HG02852 (cell line): ENCODE data around the gene IPO7.
"Not testable (repeated sequence)": the region's sequence is repeated elsewhere in the genome, so short reads cannot be mapped to it uniquely, and the experiment has no call there.

Experiments
- ATAC-seq: cut with Tn5 transposase; IDR thresholded peaks from one replicate; pipeline ENCODE4 v1.9.1; 2021; ENCODE audit warnings: mild to moderate bottlenecking, moderate library complexity; ENCODE audit not compliant: unreplicated experiment

IPO7 gene

DNA sequence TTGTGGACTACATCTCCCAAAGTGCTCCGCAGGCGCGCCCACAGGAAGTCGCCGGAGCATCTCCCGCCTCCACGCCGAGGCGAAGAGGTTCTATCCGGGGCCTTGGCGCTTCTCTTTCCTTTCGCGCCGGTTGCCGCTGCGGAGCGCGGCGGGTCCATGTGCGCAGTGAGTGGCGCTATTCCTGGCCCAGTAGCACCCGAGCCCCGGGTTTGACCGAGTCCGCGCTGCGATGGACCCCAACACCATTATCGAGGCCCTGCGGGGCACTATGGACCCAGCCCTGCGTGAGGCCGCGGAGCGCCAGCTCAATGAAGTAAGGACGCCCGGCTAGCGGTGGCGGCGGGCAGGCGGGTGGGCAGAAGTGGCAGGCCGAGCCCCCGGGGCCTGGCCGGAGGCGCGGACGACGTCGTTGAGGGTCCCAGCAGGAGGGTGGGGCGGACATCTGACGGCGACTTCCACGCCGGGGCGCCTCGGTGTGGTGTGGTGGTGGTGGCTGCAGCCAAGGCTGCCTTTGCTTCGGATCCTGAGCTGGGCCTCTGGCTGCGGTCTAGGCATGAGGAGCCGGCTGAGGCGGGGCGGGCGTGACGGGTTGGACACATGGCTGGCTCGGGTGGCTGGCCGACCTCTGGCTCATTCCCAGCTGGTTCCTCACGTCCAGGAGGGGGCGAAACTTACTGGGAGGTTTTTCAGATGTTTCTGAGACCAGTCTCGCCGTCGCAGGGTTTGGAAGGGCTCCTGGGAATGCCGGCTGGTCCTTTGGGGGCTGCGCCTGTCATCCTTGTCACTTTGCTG lies at the start of gene IPO7:
Gene IPO7, plus strand, starts transcription at position 118 of the 792 bp plus-strand sequence. Its CDS starts 112 bp downstream, at position 230.
- peak; percentile 91 for ATAC-seq

DNA sequence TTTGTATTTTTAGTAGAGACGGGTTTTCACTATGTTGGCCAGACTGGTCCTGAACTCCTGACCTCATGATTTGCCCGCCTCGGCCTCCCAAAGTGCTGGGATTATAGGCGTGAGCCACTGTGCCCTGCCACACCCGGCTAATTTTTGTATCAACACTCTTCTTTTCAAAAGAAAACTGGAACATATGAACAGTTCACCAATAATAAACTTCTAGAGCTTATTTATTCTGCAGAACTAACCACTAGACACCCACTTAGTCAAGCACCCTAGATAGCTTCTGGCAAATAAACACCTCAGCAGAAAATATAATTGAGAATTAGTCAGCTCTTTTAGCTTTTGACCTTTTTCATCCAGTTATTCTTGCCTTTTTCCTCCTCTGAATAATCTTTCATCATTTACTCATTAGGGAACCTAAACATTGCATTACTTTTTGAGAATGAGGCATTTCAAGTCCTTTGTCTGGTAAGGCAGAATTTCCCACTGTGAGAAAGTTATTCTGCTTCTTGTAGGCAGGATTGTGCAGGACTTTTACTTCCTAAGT lies 42.7 kb upstream of the IPO7 start:
- ATAC-seq, result no peak

DNA sequence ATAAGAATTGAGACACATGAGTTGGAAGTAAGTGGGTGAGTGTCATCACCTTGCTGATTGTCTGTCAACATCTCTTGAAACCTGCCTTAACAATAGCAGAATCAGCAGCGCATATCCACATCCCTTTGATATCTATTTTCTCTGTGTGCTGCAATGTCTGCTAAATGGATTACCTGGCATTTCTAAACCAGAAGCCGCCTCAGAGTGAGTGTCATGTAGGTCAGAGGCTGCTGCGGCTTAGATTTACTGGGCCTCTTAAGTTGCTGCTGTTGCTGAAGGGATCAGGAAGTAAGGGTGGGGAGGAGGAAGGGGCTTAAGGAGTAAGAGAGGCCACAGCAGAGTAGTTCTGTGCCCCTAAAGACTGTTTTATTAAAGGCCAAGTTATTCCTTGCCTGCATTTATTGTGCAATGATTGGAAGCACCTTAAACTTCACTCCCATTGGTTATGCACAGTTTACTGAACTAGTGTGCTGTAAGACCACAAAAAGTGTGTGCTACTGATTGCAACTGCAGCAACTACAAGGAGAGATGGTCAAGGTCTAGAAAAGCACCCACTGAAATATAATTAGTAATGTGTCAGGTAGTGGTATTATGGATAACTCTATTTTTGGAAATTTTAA lies 40.3 kb upstream of the IPO7 start:
- no peak for ATAC-seq

DNA sequence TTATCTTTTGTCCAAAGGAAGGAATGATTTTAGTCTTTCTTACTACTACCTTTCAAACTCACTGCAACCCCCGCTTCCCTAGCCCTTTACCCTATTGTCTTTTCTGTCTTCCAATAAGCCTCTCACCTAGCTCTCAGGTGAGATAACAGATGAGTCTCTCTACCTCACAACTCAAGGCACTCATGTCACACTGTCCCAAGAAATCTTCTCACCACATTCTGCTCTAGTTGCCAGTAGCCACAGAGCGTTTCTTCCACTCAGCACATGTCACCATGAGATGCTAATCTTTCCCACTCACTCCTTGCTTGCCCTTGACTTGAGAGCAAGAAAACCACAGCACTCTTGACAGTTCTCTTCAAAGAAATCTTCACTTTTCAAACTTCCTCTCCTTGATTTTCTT lies 37.4 kb upstream of the IPO7 start:
- no peak for ATAC-seq

DNA sequence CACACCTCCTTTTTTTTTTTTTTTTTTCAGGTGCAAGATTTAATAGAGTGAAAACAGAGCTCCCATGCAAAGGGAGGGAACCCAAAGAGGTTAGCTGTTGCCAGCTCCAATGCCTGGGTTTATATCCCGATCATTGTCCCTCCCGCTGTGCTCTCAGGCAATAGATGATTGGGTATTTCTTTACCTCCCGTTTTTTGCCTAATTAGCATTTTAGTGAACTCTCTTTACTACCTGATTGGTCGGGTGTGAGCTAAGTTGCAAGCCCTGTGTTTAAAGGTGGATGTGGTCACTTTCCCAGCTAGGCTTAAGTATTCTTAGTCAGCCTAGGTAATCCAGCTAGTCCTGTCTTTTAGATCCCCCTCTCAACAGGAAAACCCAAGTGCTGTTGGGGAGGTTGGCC lies 36.7 kb upstream of the IPO7 start:
- ATAC-seq, result not testable (repeated sequence)

DNA sequence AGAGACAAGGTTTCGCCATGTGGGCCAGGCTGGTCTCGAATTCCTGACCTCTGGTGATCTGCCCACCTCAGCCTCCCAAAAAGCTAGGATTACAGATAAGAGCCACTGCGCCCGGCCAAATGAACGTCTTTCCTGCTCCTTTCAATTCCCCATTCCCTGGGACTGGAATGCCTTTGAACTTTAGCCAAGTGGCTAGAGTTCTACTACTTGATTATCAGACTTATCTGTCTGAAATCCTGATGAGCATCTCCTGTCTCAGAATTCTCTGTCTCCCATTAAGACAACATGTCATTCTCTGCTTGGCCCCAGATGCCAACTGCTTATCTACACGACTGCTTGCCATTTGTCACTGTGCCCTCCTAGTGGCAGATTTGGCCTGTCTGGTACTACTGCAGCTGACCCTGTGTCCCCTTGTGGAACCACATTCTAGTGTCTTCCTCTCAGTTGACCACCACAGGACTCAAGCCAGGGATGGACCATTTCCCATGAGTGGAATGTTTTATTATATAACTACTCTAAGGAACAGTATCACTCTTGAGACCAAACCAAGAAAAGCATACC lies 33.1 kb upstream of the IPO7 start:
- no peak for ATAC-seq

DNA sequence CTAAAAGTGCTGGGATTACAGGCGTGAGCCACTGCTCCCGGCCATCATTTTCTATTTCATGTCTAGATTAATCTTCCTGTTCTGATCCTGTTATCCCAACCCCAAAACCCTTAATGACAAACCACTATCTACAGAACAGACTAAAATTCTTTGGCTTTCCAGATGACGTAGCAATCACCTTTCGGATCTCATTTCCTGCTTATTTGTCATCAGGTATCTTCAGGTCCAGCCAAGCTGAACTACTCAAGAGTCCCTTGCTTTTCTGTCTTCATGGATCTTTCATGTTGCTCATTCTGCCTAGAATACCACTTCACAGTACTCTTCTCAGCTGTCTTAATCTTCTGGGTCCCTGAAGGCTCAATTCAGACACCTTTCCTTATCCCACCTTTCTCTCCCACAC lies 27.4 kb upstream of the IPO7 start:
- ATAC-seq, result no peak

DNA sequence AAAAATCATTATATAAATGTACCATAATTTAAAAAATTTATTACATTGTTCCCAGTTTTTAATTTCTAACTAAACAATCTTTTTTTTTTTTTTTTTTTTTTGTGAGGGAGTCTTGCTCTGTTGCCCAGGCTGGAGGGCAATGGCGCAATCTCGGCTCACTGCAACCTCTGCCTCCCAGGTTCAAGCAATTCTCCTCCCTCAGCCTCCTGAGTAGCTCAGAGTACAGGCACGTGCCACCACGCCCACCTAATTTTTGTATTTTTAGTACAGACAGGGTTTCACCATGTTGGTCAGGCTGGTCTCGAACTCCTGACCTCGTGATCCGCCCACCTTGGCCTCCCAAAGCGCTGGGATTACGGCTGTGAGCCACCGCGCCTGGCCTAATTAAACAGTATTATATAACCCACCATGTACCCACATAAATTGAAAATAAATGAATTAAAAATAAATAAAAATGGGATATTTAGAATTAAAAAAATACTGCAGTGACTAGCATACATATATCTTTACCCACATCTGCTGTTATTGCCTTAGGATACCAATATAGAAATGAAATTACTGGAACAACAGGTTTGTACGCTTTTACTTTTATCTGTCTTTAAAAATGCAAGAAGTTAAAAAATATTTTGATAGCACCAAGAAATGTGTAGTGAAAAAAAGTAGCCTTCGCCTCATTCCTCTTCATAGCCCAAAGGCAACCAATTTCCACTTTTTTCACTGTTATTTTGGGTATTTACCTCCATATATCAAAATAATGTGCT lies 23.4 kb upstream of the IPO7 start:
- not testable (repeated sequence) for ATAC-seq

DNA sequence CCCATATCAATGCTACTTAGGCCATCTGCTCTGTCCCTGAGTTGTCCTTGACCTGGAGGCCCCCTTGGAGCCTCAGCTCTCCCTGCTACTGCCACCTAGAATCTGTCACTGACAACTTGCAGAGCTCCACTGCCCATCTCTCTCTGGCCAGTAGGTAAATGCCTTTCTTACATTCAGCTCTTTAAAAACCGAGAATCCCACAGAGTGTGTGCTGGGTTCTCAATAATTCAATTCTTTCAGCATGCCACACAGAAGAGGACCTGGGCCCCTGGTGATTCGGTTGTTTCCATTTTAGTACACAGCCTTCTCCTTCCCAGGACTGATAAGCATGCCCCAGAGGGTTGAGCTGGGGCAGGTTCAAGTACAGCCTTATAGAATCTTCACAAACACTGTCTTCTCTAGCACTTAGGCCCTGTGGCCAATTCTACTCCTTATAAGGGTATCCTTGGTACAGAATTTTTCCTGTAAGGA lies 22.0 kb upstream of the IPO7 start:
- ATAC-seq, result no peak

DNA sequence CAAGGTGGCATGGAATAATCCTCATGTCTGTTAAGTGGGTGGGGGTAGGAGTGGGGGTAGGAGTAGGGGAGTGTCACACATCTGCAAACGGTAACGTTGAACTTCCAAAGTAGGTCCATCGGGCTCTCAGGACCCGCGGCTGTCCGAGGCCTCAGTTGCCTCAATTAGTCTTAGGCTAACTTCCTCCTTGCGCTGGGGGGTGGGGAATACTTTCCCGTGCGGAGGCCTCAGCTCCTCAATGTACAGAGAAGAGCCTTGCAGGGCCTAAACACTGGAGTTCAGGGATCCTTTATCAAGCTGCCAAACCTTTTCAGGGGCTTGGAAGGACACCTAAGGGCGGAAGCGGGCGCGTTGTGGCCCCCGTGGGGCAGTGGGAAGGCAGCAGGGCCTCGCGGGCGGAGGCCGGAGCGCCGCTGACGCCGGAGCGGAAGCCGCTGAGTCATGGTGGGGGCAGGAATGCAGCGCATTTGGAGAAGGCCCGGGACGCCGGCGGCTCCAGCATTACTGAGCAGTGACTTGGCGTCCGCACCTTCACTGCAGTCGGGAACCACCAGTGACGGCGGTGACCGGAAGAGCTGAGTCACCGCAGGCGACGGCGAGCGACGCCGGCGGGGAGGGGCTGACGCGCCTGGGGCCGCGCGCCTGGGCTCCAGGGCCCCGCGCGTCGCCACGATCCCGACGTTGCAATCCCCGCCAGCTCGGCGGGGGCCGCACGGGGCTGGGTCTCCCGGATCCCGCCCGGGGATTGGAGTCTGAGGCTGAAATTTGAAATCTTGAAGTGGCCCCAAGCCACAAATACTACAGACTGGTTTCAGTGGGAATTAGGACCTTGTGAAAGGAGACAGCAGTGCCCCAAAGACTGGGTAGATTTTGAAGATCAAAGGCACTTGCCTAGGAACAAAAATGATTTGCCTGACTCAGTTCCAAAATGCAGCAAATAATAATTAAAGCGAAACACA lies 20.2 kb upstream of the IPO7 start:
- ATAC-seq, result peak; percentile 96

DNA sequence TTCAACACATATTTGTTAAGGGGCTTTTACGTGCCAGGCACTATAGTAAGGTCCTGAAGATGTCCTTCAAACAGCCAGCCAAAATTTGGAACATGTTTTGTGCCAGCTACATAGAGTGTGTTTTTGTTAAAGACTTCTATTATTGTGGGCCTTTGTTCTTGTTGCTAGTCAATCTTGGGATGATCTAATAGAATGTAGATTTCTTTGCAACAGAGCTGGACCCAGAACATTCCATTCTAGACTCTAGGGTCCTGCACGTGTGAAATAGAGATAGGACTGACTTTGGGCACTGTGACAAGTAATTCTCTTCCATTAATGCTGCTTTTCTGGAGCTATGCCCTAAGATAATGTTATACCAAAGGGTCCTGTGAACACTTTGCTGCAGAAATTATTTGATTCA lies 16.9 kb upstream of the IPO7 start:
- no peak for ATAC-seq

DNA sequence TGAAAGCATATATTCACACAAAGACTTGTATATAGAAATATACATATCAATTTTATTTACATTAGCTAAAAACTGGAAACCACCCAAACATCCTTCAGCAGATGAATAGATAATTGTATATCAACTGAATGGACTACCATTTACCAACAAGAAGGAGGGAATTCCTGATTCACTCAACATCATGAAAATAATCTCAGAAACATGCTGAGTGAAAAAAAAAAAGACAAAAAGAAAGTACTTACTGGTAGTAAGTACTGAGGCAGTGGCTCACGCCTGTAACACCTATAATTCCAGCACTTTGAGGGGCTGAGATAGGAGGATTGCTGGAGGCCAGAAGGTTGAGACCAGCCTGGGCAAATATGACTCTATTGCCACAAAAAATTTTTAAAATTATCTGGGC lies 7.4 kb upstream of the IPO7 start:
- ATAC-seq, result no peak

DNA sequence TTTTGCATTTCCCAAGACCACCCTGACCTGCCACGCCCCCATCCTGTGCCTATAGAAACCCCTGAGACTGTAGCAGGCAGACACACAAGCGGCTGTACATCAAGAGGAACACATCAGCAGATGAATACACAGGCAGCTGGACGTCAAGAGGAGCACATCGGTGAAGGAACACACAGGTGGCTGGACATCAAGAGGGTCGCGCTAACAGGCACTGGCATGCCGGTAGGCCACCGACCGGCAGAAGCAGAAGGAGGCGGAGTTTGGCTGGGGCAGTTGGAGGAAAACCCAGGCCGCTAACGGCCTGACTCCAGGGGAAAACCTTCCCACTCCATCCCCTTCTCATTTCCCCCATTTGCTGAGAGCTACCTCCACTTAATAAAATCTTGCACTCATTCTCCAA lies 5.4 kb upstream of the IPO7 start:
- ATAC-seq, result no peak

DNA sequence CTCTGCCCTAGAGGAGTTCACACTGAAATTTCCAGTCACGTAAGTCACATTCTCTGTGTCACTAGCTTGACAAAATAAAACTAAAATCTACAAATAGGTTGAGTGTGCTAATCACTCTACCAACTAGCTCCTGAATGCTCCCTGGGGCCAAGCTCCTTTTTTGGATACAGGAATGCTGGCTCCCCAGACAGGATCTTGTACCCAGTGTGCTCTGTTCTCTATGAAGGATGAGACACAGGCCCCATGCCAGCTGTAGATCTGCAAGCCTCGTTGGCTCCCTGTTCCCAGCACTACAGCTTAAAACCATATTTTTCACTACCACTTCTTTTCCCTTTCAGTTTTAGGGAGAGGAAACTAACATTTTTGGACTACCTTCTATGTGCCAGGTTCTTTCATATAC lies 3.7 kb upstream of the IPO7 start:
- no peak for ATAC-seq

DNA sequence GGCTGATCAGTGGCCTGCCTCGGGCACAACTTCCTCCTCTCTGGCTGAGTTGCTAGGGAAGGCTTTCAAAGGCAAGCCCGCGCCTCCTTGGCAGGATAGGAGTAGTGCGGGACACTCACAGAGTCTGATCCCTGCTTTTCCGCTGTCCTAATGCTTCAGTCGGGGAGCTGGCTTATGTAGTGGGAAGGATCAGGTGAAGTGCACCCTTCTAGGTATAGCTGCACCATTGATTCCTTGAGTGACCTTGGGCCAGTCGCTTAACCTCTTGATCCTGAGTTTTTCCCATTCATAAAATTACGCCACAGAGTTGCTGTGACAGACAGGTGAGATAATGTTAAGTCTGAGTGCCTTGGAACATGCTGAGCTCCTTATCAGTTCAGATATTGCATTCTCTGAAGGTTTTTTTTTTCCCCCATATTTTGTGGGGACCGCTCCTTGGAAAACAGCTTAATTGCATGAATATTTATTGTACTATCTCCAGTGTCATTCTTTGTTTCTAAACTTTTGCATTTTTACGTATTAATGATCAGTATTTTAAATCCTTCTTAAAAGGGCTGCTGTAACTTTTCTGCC lies 961 bp downstream of the IPO7 start:
- ATAC-seq, result no peak

DNA sequence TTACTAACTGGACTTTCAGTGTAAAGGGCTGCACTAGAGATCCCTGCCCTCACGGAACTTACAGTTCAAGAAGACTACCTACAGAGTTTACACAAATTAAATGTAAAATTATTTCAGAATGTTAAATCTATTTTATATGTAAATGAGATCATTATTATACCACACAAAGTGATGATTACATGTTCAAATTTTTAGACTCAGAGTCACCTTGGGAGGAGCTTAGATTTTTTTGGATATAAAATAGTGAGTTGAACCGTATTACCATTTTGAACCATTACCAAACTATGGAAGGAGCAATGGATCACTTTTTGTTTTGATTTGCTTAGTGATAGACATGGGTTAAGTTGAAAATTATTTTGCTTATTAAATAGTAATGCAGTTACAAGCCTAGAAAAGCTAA lies 1.6 kb downstream of the IPO7 start:
- ATAC-seq, result no peak

DNA sequence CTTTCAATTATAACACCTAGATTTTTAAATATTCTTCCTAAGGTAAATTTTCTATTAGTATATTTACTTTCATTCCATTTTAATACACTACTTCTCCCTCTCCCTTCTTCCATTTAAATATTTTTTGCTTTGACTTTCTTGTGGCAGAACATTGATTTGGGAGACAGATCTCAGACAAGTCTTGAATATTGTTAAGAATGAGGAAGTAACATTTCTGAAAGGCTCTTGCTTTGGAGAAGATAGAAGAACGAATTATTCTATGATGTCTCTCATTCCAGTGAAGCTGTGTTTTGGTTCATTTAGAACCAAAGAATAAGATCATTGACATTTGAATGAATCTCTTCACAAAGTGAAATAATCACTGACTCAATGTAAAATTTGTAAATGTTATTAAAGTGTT lies 2.4 kb downstream of the IPO7 start:
- no peak for ATAC-seq

DNA sequence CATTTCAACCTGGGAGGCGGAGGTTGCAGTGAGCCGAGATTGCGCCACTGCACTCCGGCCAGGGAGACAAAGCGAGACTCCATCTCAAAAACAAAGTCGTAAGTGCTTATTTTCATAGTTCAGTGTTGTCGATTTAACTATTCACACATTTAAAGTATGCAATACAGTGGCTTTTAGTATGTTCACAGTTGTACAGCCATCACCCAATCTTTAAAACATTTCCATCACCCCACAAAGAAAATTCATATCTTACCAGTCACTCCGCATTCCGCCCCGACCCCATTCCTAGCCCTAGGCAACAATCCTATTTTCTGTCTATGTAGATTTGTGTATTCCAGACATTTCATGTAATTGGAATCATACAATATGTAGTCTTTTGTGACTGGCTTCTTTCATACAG lies 11.9 kb downstream of the IPO7 start:
- no peak for ATAC-seq

DNA sequence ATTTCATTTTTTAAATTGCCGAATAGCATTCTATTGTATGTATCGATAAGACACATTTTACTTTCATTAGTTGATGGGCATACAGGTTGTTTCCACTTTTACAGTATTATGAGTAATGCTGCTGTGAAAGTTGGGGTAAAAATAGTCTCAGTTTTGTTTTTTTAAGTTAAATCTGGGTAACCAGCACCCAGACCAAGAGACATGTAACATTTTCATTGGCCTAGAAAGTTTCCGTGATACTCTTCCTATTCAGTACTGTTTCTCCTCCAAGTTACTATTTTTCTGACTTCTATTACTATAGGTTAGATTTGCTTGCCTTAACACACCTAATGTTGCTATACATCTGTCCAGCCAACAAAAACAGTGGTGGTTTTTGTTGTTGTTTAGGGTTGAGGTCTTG lies 12.3 kb downstream of the IPO7 start:
- peak; percentile 73 for ATAC-seq
